ENCODE measurements around the gene INPP5A.

- no peak for TF ChIP-seq POLR2A (IDR thresholded peaks at IDR 0.05)
- no peak for TF ChIP-seq POLR2AphosphoS5 (IDR thresholded peaks at IDR 0.05)
Observed at GRCh38 chr10:132510174-132510611, 27.4 kb upstream of the INPP5A start.
